A549 (cell line): ENCODE measurements around the gene LDHAL6B. TPM values are rescaled to one million over a fixed set of nuclear protein-coding genes. Genes with fewer than 3 reads are reported as not detected.
A peak's percentile ranks its signal among the peaks of the same experiment; 100 is the strongest.

Experiments
- ATAC-seq, 2 experiments: fragments of 200-7000 bp in 1 of 2; fragments of >200 bp in 1 of 2; cut with Nextera tagmentation in 1 of 2; cut with Tn5 transposase in 1 of 2; 3 replicates each; pipeline versions ENCODE4 v1.8.0 to v1.9.1; 2018 to 2020; ENCODE audit warnings: mild to moderate bottlenecking in 1 of 2, moderate library complexity in 1 of 2
- CTCF ChIA-PET: fragments of 300-600 bp; sonication (Branson Sonifier 250); formaldehyde crosslinking; extraction: SDS; loops from one replicate; lab custom pipeline; 2021; ENCODE audit warnings: antibody characterized with exemption, inconsistent platforms; lab: Yijun Ruan, JAX
- POLR2A ChIA-PET: fragments of 350-600 bp; formaldehyde crosslinking; extraction: SDS; loops from one replicate; lab custom pipeline; 2021; ENCODE audit warnings: antibody characterized with exemption, inconsistent platforms; lab: Yijun Ruan, JAX
- DNase-seq, 2 experiments: peaks; one replicate each; pipeline versions ENCODE4 v3.0.0 to v3.0.0-alpha.2; 2011 to 2016; ENCODE audit warnings: low read depth in 1 of 2, low spot score in 1 of 2
- FAIRE-seq: peaks from 2 replicates; lab custom pipeline; 2011; peaks lifted over from hg19 to GRCh38; lab: Jason Lieb, UNC
- H3K27ac ChIP-seq, 2 experiments: fragments of >200 bp; sonication (Bioruptor Twin); formaldehyde crosslinking; 3 replicates each; pipeline ENCODE4 v1.5.1; 2016 to 2017
- H3K4me1 ChIP-seq: fragments of >200 bp; sonication (Bioruptor Twin); formaldehyde crosslinking; 3 replicates; pipeline ENCODE4 v1.6.1; 2016
- H3K4me2 ChIP-seq: fragments of >200 bp; sonication (Bioruptor Twin); formaldehyde crosslinking; 3 replicates; pipeline ENCODE4 v1.6.1; 2016
- H3K4me3 ChIP-seq: fragments of >200 bp; sonication (Bioruptor Twin); formaldehyde crosslinking; 3 replicates; pipeline ENCODE4 v1.5.1; 2016
- H3K9me3 ChIP-seq: fragments of >200 bp; sonication (Bioruptor Twin); formaldehyde crosslinking; 3 replicates; pipeline ENCODE4 v1.6.1; 2016
- BCL3 ChIP-seq: fragments of >200 bp; sonication (Bioruptor Twin); formaldehyde crosslinking; IDR thresholded peaks from 3 replicates; pipeline ENCODE4 v1.6.1; 2016
- EHF ChIP-seq: fragments of 250-450 bp; sonication (Bioruptor Pico); IDR thresholded peaks from 2 replicates; pipeline ENCODE4 v1.5.0; 2020; ENCODE audit warnings: mild to moderate bottlenecking
- ELK1 ChIP-seq: fragments of 150-350 bp; IDR thresholded peaks from 2 replicates; pipeline ENCODE4 v1.6.1; 2014; ENCODE audit warnings: low read depth, mild to moderate bottlenecking, low read length
- FOSL2 ChIP-seq, 2 experiments: fragments of 450-650 bp in 1 of 2; fragments of >200 bp in 1 of 2; sonication (Bioruptor Twin) in 1 of 2; formaldehyde crosslinking; IDR thresholded peaks; 2 replicates each; pipeline versions ENCODE4 v1.5.0 to v1.6.1; 2016 to 2020; ENCODE audit warnings: mild to moderate bottlenecking in 1 of 2, moderate library complexity in 1 of 2
- JUNB ChIP-seq: fragments of >200 bp; sonication (Bioruptor Twin); formaldehyde crosslinking; IDR thresholded peaks from 2 replicates; pipeline ENCODE4 v1.6.1; 2016
- REST ChIP-seq: fragments of 200-600 bp; sonication (generic); IDR thresholded peaks from 2 replicates; pipeline ENCODE4 v1.6.1; 2016; ENCODE audit warnings: antibody characterized with exemption, mild to moderate bottlenecking, moderate library complexity
- ZSCAN20 ChIP-seq: fragments of 250-450 bp; sonication (Bioruptor Pico); IDR thresholded peaks from 2 replicates; pipeline ENCODE4 v1.8.0; 2022; ENCODE audit warnings: mild to moderate bottlenecking, moderate library complexity
- WGBS: methylation state at CpG from one replicate; pipeline ENCODE4 v1.1.6; 2017; ENCODE audit errors: missing lambda C conversion rate; 5-methylcytosine and 5-hydroxymethylcytosine counted together
- polyA plus RNA-seq, 4 experiments: library from polyadenylated mRNA; depleted of rRNA in 3 of 4; stranded (reverse); fragments of >200 nt; fragmentation: RNase III in 1 of 4; extraction: RNeasy Plus Mini Kit Qiagen cat#74134 plus additional on column Dnase treatment in 1 of 4; gene quantifications; 2 replicates in 3 of 4; 3 replicates in 1 of 4; pipeline ENCODE4 v1.2.3, GENCODE V29; 2011 to 2017
- small RNA-seq, 6 experiments: library from RNA; depleted of rRNA; stranded (forward); fragments of <200 nt; gene quantifications; one replicate each; pipeline ENCODE3, GENCODE V24; 2012

LDHAL6B gene
- polyA plus RNA-seq, 2 of the 4 experiments (the other 2 are of a cell fraction) = not detected

DNA sequence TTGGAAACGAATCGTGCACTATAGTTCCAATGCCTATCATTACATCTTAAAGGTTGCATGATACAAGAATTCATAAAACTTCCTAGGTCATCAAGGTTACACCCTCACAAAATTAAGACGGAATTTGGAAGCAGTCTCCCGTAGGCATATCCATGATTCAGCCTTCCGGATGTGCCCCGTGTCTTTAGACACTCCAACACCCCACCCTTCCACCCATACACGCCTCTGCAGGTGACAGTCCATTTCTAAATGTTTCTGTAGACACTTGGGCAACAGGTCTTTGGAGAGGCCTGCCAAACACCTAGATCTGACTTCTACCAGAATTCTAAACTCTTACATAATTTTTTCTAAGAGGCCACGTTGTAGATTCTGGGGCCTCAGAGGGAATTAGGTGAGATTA, 49.8 kb downstream of the LDHAL6B start (continued):
- TF ChIP-seq REST = no peak
- peak; percentile 39; the same call in 1 of the 2 replicates for TF ChIP-seq ZSCAN20 (CRISPR knock-in tag)
- TF ChIP-seq ELK1 = no peak
- TF ChIP-seq BCL3 = no peak
- TF ChIP-seq FOSL2 (IDR thresholded peaks at IDR 0.05) = no peak
- peak; percentile 46 for TF ChIP-seq FOSL2 (CRISPR knock-in tag; IDR thresholded peaks at IDR 0.05)

DNA sequence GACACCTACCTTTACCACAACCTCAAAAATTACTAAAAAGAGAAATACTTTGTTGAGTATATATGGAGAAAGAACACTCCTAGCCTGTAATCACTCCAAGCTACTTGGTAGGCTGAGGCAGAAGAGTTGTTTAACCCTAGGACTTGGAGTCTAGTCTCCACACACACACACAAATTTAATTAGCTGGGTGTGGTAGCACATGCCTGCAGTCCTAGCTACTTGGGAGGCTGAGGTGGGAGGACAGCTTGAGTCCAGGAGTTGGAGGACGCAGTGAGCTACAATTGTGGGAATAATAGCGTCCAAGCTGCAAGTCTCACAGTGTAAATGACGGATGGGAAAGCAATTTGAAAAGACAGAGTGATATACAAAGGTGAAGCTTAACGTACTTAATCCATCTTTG, 50.5 kb downstream of the LDHAL6B start:
- peak overlapping the region; percentile 63 for H3K4me2 ChIP-seq
- POLR2A ChIA-PET = interaction anchor here (1.0 kb wide), 1 partner anchor 116 kb away, joined by 3 read pairs; the partner anchor contains the start of gene MYO1E

More for the DNA sequence above, 50.5 kb downstream of the LDHAL6B start:
- no peak overlapping the region for H3K4me3 ChIP-seq
- no peak for FAIRE-seq
- peaks cover 83% of the 10 kb centered on the region for H3K4me1 ChIP-seq
- CTCF ChIA-PET = interaction anchor here (0.8 to 3.3 kb wide), 5 partner anchors 10 to 236 kb away, joined by 3 to 31 read pairs (median 4); no protein-coding TSS in a partner anchor
- no peak for DNase-seq
- H3K27ac ChIP-seq = peak overlapping the region; percentile 90 to 91
- no peak for TF ChIP-seq JUNB
- no peak for TF ChIP-seq REST
- TF ChIP-seq EHF = peak; percentile 60; the same call in 1 of the 2 replicates
- ATAC-seq = no peak
- 65% methylated on average over 4 of the region's 4 CpGs for WGBS
- no peaks in the 10 kb centered on the region for H3K9me3 ChIP-seq

Small RNA genes lying within 50 kb of the gene (small RNA-seq; reads per million reads assigned to genes)
- gene MIR2116 = 1.7 to 96.5 (median 23.3) reads per million in 6 experiments
- gene RNU4-80P = 0 reads per million in 6 experiments

Other genes with a start within 250 kb of the LDHAL6B start
- 42.7 and 46.9 TPM in 2 replicates for gene RNF111, start 219.2 kb upstream of the LDHAL6B start, polyA plus RNA-seq (2011; rRNA removed)
- gene RNF111, start 219.2 kb upstream of the LDHAL6B start, polyA plus RNA-seq (2017; fragmentation: RNase III; extraction: RNeasy Plus Mini Kit Qiagen cat#74134 plus additional on column Dnase treatment) = 21.8 to 25.5 TPM (median 25.0 TPM) in 3 replicates
- 121 and 144 TPM in 2 replicates for gene CCNB2, start 101.7 kb upstream of the LDHAL6B start, polyA plus RNA-seq (2011; rRNA removed)
- 91.1 to 96.4 TPM (median 94.5 TPM) in 3 replicates for gene CCNB2, start 101.7 kb upstream of the LDHAL6B start, polyA plus RNA-seq (2017; fragmentation: RNase III; extraction: RNeasy Plus Mini Kit Qiagen cat#74134 plus additional on column Dnase treatment)
- 451 and 497 TPM in 2 replicates for gene MYO1E, start 166.0 kb downstream of the LDHAL6B start, polyA plus RNA-seq (2011; rRNA removed)
- gene MYO1E, start 166.0 kb downstream of the LDHAL6B start, polyA plus RNA-seq (2017; fragmentation: RNase III; extraction: RNeasy Plus Mini Kit Qiagen cat#74134 plus additional on column Dnase treatment) = 168 to 202 TPM (median 181 TPM) in 3 replicates
- gene FAM81A, start 231.3 kb downstream of the LDHAL6B start, polyA plus RNA-seq (2011; rRNA removed) = 12.4 and 13.1 TPM in 2 replicates
- gene FAM81A, start 231.3 kb downstream of the LDHAL6B start, polyA plus RNA-seq (2017; fragmentation: RNase III; extraction: RNeasy Plus Mini Kit Qiagen cat#74134 plus additional on column Dnase treatment) = 11.5 to 15.1 TPM (median 12.7 TPM) in 3 replicates